Pancreas (tissue), 10 donors: ENCODE results near the gene PITPNC1. TPM values are rescaled to one million over a fixed set of nuclear protein-coding genes. Genes with fewer than 3 reads are reported as not detected.
A peak's percentile ranks its signal among the peaks of the same experiment; 100 is the strongest.

ENCODE experiments used
- ATAC-seq, 4 donors: fragments of 200-7000 bp; cut with Tn5 transposase; one replicate each; pipeline versions ENCODE4 v1.8.0 to v1.9.1; 2020; ENCODE audit warnings: mild to moderate bottlenecking in 4 of 4, moderate library complexity in 4 of 4
- DNase-seq, 6 donors: peaks; one replicate each; pipeline ENCODE4 v3.0.0-alpha.2; 2020
- FAIRE-seq: peaks from 2 replicates; lab custom pipeline; 2012; peaks lifted over from hg19 to GRCh38; lab: Jason Lieb, UNC
- H3K27ac ChIP-seq, 4 donors: fragments of 200-600 bp; sonication (generic); 1 replicate in 3 of 4; 2 replicates in 1 of 4; pipeline versions ENCODE4 v1.5.0 to v1.8.0; 2020
- H3K27me3 ChIP-seq, 4 donors: fragments of 200-600 bp; one replicate each; pipeline ENCODE4 v1.8.0; 2021
- H3K36me3 ChIP-seq, 3 donors: fragments of 200-600 bp; sonication (generic) in 1 of 3; one replicate each; pipeline versions ENCODE4 v1.5.0 to v1.8.0; 2020 to 2021
- H3K4me1 ChIP-seq, 3 donors: fragments of 200-600 bp; one replicate each; pipeline ENCODE4 v1.8.0; 2021
- H3K4me3 ChIP-seq, 4 donors: fragments of 200-600 bp; sonication (generic) in 2 of 4; one replicate each; pipeline versions ENCODE4 v1.5.0 to v1.8.0; 2020 to 2021
- H3K9me3 ChIP-seq, 4 donors: fragments of 200-600 bp; one replicate each; pipeline ENCODE4 v1.8.0; 2021
- CTCF ChIP-seq, 4 donors: fragments of 200-600 bp; sonication (generic) in 3 of 4; IDR thresholded peaks; one replicate each; pipeline versions ENCODE4 v1.5.0 to v1.8.0; 2021; ENCODE audit warnings: antibody characterized with exemption in 4 of 4
- WGBS, 2 donors: extraction: QIAGEN DNeasy Blood & Tissue Kit; methylation state at CpG; one replicate each; pipeline ENCODE4 v1.1.7; 2013; 5-methylcytosine and 5-hydroxymethylcytosine counted together
- intact Hi-C, 3 donors: fragments of 100-400 bp; cut with DNase I; formaldehyde crosslinking; loops; one replicate each; pipeline versions ENCODE4 v1.11.1 to v1.14.2; 2022
- polyA plus RNA-seq, 2 donors: library from polyadenylated mRNA; stranded (reverse); fragments of 200-250 nt; gene quantifications; one replicate each; pipeline ENCODE4 v1.2.3, GENCODE V29; 2013
- total RNA-seq, 6 donors: library from RNA; stranded (reverse); fragmentation: NEBNext Ultra II Directional in 4 of 6; extraction: Animal tissue kit (Norgen Biotek cat#: 25700) in 4 of 6; gene quantifications; one replicate each; pipeline versions ENCODE4 v1.2.1 to v1.2.4, GENCODE V29; 2021 to 2023
- donor health status: healthy with polysubstance abuse.
- donor health status: DM: no; HTN: no; CAD: no; lungs with moderate emphysema.
- donor health status: DM: no; HTN: no; CAD: no.
- donor health status: control.
- donor health status: control.
- donor health status: Bipolar disorder and iron deficiency.
- donor health status: DM: yes; HTN: yes; CAD: no.
- donor health status: DM: no; HTN: no; CAD: no.
- donor health status: DM: no; HTN: no; CAD: no.
- donor health status: DM: yes; HTN: yes; CAD: no.

The PITPNC1 gene
- total and polyA plus RNA-seq, 8 donors = 9.5 to 28.8 (median 24.4) TPM

- no peak overlapping the region for H3K27ac ChIP-seq
- H3K4me3 ChIP-seq = no peak overlapping the region
- intact Hi-C loops = no loop called here
- 79 to 81% methylated on average over 1 of the region's 1 CpG for WGBS, 2 donors
- peaks cover 17 to 42% (median 23%) of the 10 kb centered on the region in 3 donors for H3K4me1 ChIP-seq
- DNase-seq (no peak), ATAC-seq (no peak), FAIRE-seq (no peak)
- peaks cover 0 to 3% (median 3%) of the 10 kb centered on the region in 3 donors for H3K36me3 ChIP-seq
- H3K27me3 ChIP-seq = no peaks in the 10 kb centered on the region
- H3K9me3 ChIP-seq = no peaks in the 10 kb centered on the region
- TF ChIP-seq CTCF (IDR thresholded peaks at IDR 0.05) = no peak
Observed at GRCh38 chr17:67360880-67361279, 16.2 kb upstream of the PITPNC1 start.

- FAIRE-seq (no peak), DNase-seq (no peak), ATAC-seq (no peak)
- intact Hi-C loops = no loop called here
- Histone ChIP-seq H3K27me3 (no peaks in the 10 kb centered on the region), H3K36me3 (peaks cover 0 to 3% (median under 1%) of the 10 kb centered on the region in 3 donors), H3K4me3 (no peak overlapping the region), H3K27ac (no peak overlapping the region), H3K4me1 (peaks cover 17 to 42% (median 23%) of the 10 kb centered on the region in 3 donors), H3K9me3 (no peaks in the 10 kb centered on the region)
- no peak for TF ChIP-seq CTCF (IDR thresholded peaks at IDR 0.05)
- WGBS, 2 donors = 90 to 91% methylated on average over 9 of the region's 9 CpGs
Observed at GRCh38 chr17:67362173-67362572, 14.9 kb upstream of the PITPNC1 start.

GRCh38 chr17:67364847-67365737 is 12.0 kb upstream of the PITPNC1 start:
- intact Hi-C loops = no loop called here
- Histone ChIP-seq H3K36me3 (no peaks in the 10 kb centered on the region), H3K27ac (peak overlapping the region; percentile 78 to 87 (median 84)), H3K27me3 (no peaks in the 10 kb centered on the region), H3K9me3 (no peaks in the 10 kb centered on the region), H3K4me1 (peaks cover 11 to 34% (median 18%) of the 10 kb centered on the region in 3 donors), H3K4me3 (peak overlapping the region; percentile 56 to 95 (median 91))
- 26 to 27% methylated on average over 26 of the region's 26 CpGs for WGBS, 2 donors
- FAIRE-seq (no peak), DNase-seq (no peak), ATAC-seq (peak; percentile 0 to 10 (median 3))
- TF ChIP-seq CTCF (IDR thresholded peaks at IDR 0.05) = no peak

GRCh38 chr17:67365738-67366192 is 11.3 kb upstream of the PITPNC1 start:
- FAIRE-seq = no peak
- H3K27ac ChIP-seq = peak overlapping the region; percentile 78 to 87 (median 84)
- H3K27me3 ChIP-seq = no peaks in the 10 kb centered on the region
- 0 to 1% methylated on average over 11 of the region's 11 CpGs for WGBS, 2 donors
- no peaks in the 10 kb centered on the region for H3K9me3 ChIP-seq
- H3K4me1 ChIP-seq = peaks cover 11 to 29% (median 18%) of the 10 kb centered on the region in 3 donors
- peak; percentile 14 to 44 (median 22) for ATAC-seq
- TF ChIP-seq CTCF (IDR thresholded peaks at IDR 0.05) = no peak
- intact Hi-C loops = no loop called here
- no peaks in the 10 kb centered on the region for H3K36me3 ChIP-seq
- peak in 1 of 6 donors; percentile 31 for DNase-seq
- peak overlapping the region; percentile 56 to 95 (median 91) for H3K4me3 ChIP-seq
